HCT116 (cell line): ENCODE results near the gene CRYZ. TPM values are rescaled to one million over a fixed set of nuclear protein-coding genes. Genes with fewer than 3 reads are reported as not detected.

ENCODE experiments used
- ATAC-seq: fragments of 200-7000 bp; cut with Tn5 transposase; 2 replicates; pipeline ENCODE4 v1.9.1; 2020; ENCODE audit warnings: mild to moderate bottlenecking, moderate library complexity
- BruUV-seq: library from RNA; stranded (reverse); fragments of 400-500 nt; replicated peaks from 2 replicates; lab custom pipeline; 2021; lab: Mats Ljungman, UMichigan
- CTCF ChIA-PET: fragments of 300-600 bp; sonication (Branson Sonifier 250); formaldehyde crosslinking; loops from one replicate; lab custom pipeline; 2021; ENCODE audit warnings: antibody characterized with exemption; lab: Charles Lee
- POLR2A ChIA-PET: fragments of 300-600, 350-600 bp; sonication (Branson Sonifier 250); formaldehyde crosslinking; loops from one replicate; lab custom pipeline; 2021; ENCODE audit warnings: antibody characterized with exemption; lab: Charles Lee
- RAD21 ChIA-PET, 2 experiments: fragments of 300-600 bp; sonication (Branson Sonifier 250); formaldehyde crosslinking; loops; one replicate each; lab custom pipeline; 2023; ENCODE audit warnings: low total read pairs in 2 of 2; ENCODE audit not compliant: uncharacterized antibody in 2 of 2, unreplicated experiment in 2 of 2, low non-redundant PET in 1 of 2; lab: Charles Lee
- DNase-seq: peaks from one replicate; pipeline ENCODE4 v3.0.0-alpha.2; 2010; ENCODE audit warnings: low read depth, low spot score
- H2AFZ ChIP-seq: fragments of 200-600 bp; shearing (Covaris generic), sonication (generic); 2 replicates; pipeline ENCODE4 v1.6.1; 2017; ENCODE audit warnings: low read depth, mixed run types, mixed read lengths, antibody characterized with exemption, low read length; ENCODE audit not compliant: poor library complexity, severe bottlenecking
- H3K27ac ChIP-seq: 2 replicates; pipeline ENCODE4 v1.5.1; 2012; ENCODE audit warnings: low read depth, low read length
- H3K27me3 ChIP-seq: fragments of 200-600 bp; sonication (generic); 2 replicates; pipeline ENCODE4 v1.6.1; 2016; ENCODE audit warnings: mixed run types, low read length, mixed read lengths; ENCODE audit not compliant: insufficient read depth
- H3K36me3 ChIP-seq, 2 experiments: fragments of 200-500 bp in 1 of 2; fragments of 200-600 bp in 1 of 2; sonication (Bioruptor generic) in 1 of 2; sonication (generic) in 1 of 2; 2 replicates each; pipeline versions ENCODE4 v1.5.1 to v1.6.1; 2014 to 2016; ENCODE audit warnings: low read length in 2 of 2, inconsistent platforms in 1 of 2, mixed read lengths in 1 of 2, mixed run types in 1 of 2; ENCODE audit not compliant: insufficient read depth in 2 of 2, control insufficient read depth in 1 of 2
- H3K4me1 ChIP-seq, 2 experiments: fragments of 200-600 bp in 1 of 2; sonication (generic) in 1 of 2; 2 replicates each; pipeline versions ENCODE4 v1.5.1 to v1.6.1; 2012 to 2017; ENCODE audit warnings: low read length in 2 of 2, inconsistent platforms in 1 of 2, mild to moderate bottlenecking in 1 of 2, mixed read lengths in 1 of 2, mixed run types in 1 of 2, moderate library complexity in 1 of 2; ENCODE audit not compliant: insufficient read depth in 2 of 2, control insufficient read depth in 1 of 2
- H3K4me2 ChIP-seq: fragments of 200-600 bp; sonication (generic); 2 replicates; pipeline ENCODE4 v1.6.1; 2017; ENCODE audit warnings: mixed run types, low read length, mixed read lengths
- H3K4me3 ChIP-seq, 2 experiments: fragments of 200-600 bp in 1 of 2; sonication (generic) in 1 of 2; replicated peaks in 1 of 2; 2 replicates each; pipeline ENCODE4 v1.5.1; 2011 to 2016; ENCODE audit warnings: low read length in 2 of 2, control low read depth in 1 of 2, low read depth in 1 of 2, mild to moderate bottlenecking in 1 of 2, mixed read lengths in 1 of 2, mixed run types in 1 of 2
- H3K79me2 ChIP-seq: fragments of 200-600 bp; sonication (generic); 2 replicates; pipeline ENCODE4 v1.6.1; 2017; ENCODE audit warnings: mild to moderate bottlenecking, mixed run types, low read length, moderate library complexity, mixed read lengths; ENCODE audit not compliant: insufficient read depth
- H3K9ac ChIP-seq: fragments of 200-600 bp; sonication (generic); 2 replicates; pipeline ENCODE4 v1.6.1; 2016; ENCODE audit warnings: low read length, mixed read lengths
- H3K9me2 ChIP-seq: fragments of 200-600 bp; sonication (generic), shearing (Covaris generic); 2 replicates; pipeline ENCODE4 v1.6.1; 2017; ENCODE audit warnings: mixed run types, mild to moderate bottlenecking, moderate library complexity; ENCODE audit not compliant: insufficient read depth
- H3K9me3 ChIP-seq, 2 experiments: fragments of 200-500 bp in 1 of 2; fragments of 200-600 bp in 1 of 2; sonication (Bioruptor generic) in 1 of 2; sonication (generic) in 1 of 2; 2 replicates each; pipeline ENCODE4 v1.6.1; 2014 to 2017; ENCODE audit warnings: low read length in 2 of 2, mixed read lengths in 2 of 2, inconsistent platforms in 1 of 2, low read depth in 1 of 2, mild to moderate bottlenecking in 1 of 2, mixed run types in 1 of 2, moderate library complexity in 1 of 2; ENCODE audit not compliant: control insufficient read depth in 1 of 2, insufficient read depth in 1 of 2
- H4K20me1 ChIP-seq: fragments of 200-600 bp; sonication (generic), shearing (Covaris generic); 2 replicates; pipeline ENCODE4 v1.6.1; 2017; ENCODE audit warnings: mixed run types, mild to moderate bottlenecking, moderate library complexity; ENCODE audit not compliant: insufficient read depth
- CBX3 ChIP-seq: IDR thresholded peaks from 2 replicates; pipeline ENCODE4 v1.6.1; 2012; ENCODE audit warnings: low read depth
- EGR1 ChIP-seq: IDR thresholded peaks from 2 replicates; pipeline ENCODE4 v1.6.1; 2012; ENCODE audit warnings: low read depth
- EZH2 ChIP-seq: fragments of 200-600 bp; sonication (generic); IDR thresholded peaks from 2 replicates; pipeline ENCODE4 v1.6.1; 2017; ENCODE audit warnings: antibody characterized with exemption, mixed run types
- EZH2phosphoT487 ChIP-seq: fragments of 200-600 bp; IDR thresholded peaks from 2 replicates; pipeline ENCODE4 v1.6.1; 2018; ENCODE audit warnings: antibody characterized with exemption, borderline replicate concordance
- FOSL1 ChIP-seq: IDR thresholded peaks from 2 replicates; pipeline ENCODE4 v1.6.1; 2012; ENCODE audit warnings: low read depth
- JUND ChIP-seq: IDR thresholded peaks from 2 replicates; pipeline ENCODE4 v1.6.1; 2012
- POLR2A ChIP-seq: IDR thresholded peaks from 2 replicates; pipeline ENCODE4 v1.7.0; 2011; ENCODE audit warnings: borderline replicate concordance; ENCODE audit not compliant: insufficient read depth, insufficient read length; ENCODE audit errors: extremely low read depth
- POLR2AphosphoS5 ChIP-seq: IDR thresholded peaks from 2 replicates; pipeline ENCODE4 v1.6.1; 2011; ENCODE audit warnings: mild to moderate bottlenecking, low read depth, low read length, moderate library complexity
- RAD21 ChIP-seq: IDR thresholded peaks from 2 replicates; pipeline ENCODE4 v1.6.1; 2012; ENCODE audit warnings: low read depth, mild to moderate bottlenecking
- REST ChIP-seq: IDR thresholded peaks from 2 replicates; pipeline ENCODE4 v1.6.1; 2012; ENCODE audit warnings: low read depth
- SIN3A ChIP-seq: IDR thresholded peaks from 2 replicates; pipeline ENCODE4 v1.6.1; 2012; ENCODE audit warnings: low read depth
- SP1 ChIP-seq: IDR thresholded peaks from 2 replicates; pipeline ENCODE4 v1.6.1; 2012; ENCODE audit warnings: low read depth
- SRF ChIP-seq: IDR thresholded peaks from 2 replicates; pipeline ENCODE4 v1.6.1; 2012; ENCODE audit warnings: low read depth
- TCF7L2 ChIP-seq: IDR thresholded peaks from 2 replicates; pipeline ENCODE4 v1.7.0; 2011; ENCODE audit warnings: borderline replicate concordance, inconsistent platforms; ENCODE audit not compliant: insufficient read depth, insufficient read length; ENCODE audit errors: extremely low read depth
- YY1 ChIP-seq: IDR thresholded peaks from 2 replicates; pipeline ENCODE4 v1.6.1; 2011; ENCODE audit warnings: low read length, low read depth, moderate library complexity, mild to moderate bottlenecking; ENCODE audit not compliant: insufficient replicate concordance; ENCODE audit errors: extremely low read depth
- ZBTB33 ChIP-seq: IDR thresholded peaks from 2 replicates; pipeline ENCODE4 v1.6.1; 2011; ENCODE audit warnings: mild to moderate bottlenecking, low read length, moderate library complexity; ENCODE audit not compliant: insufficient replicate concordance; ENCODE audit errors: extremely low read depth
- ZFX ChIP-seq: fragments of 450-650 bp; IDR thresholded peaks from 2 replicates; pipeline ENCODE4 v1.6.1; 2017
- ZNF274 ChIP-seq: fragments of 200-500 bp; sonication (Bioruptor generic); IDR thresholded peaks from 2 replicates; pipeline ENCODE4 v1.6.1; 2014; ENCODE audit warnings: mild to moderate bottlenecking, low read depth, low read length, inconsistent platforms
- intact Hi-C: fragments of 100-400 bp; cut with micrococcal nuclease; formaldehyde crosslinking; loops from 2 replicates; pipeline ENCODE4 v1.10.0; 2022
- total RNA-seq: library from RNA; stranded (reverse); gene quantifications from one replicate; pipeline ENCODE4 v1.2.1, GENCODE V29; 2021; ENCODE audit not compliant: unreplicated experiment
- TF ChIP-seq, protein P1 (sequence below), 3 experiments: fragments of 200-600 bp in 1 of 3; sonication (generic) in 1 of 3; IDR thresholded peaks in 2 of 3; conservative IDR thresholded peaks in 1 of 3; 2 replicates each; pipeline ENCODE4 v1.5.1; 2012 to 2017; ENCODE audit warnings: low read depth in 2 of 3, low read length in 2 of 3, antibody characterized with exemption in 1 of 3, borderline replicate concordance in 1 of 3, control low read depth in 1 of 3, mild to moderate bottlenecking in 1 of 3, mixed read lengths in 1 of 3, mixed run types in 1 of 3, moderate library complexity in 1 of 3; ENCODE audit not compliant: insufficient read depth in 1 of 3

CRYZ gene
- total RNA-seq, 1 experiment from 2014 or later = 28.2 TPM

DNA sequence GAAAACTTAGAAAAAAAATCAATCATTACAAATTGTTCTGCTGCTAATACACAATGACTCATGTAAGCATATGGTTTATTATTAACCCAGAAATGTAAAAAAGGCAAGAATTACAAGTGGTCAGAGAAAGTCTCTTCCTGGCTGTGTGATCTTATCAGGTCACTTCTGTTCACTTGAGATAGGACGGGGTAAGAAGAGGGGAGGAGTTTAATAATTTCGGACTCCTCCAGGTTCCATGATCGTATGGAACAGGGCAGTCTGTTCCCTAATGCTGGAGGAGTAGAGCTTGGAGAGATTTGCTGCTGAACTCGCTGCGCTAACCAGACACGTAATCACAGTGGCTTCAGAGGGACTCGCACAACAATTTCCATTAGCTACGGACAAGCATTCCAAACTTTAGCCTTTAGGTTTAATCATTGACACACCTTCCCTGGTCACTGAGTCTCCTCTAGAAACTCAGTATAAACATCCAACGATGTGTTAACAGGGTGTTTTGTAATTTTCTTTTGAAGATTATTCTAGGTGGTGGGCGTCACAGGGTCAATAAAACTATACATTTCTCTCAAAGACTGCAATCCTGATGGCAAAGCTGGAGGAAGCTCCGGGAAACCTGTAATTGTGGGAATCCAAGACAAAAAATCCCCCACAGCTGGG lies 1.3 kb downstream of the CRYZ start:
- no peaks in the 10 kb centered on the region for H3K9me2 ChIP-seq
- ChIA-PET CTCF (no interaction called here), POLR2A (no interaction called here), RAD21 (no interaction called here)
- no TSS peak for BruUV-seq
- H2AFZ ChIP-seq = no peak overlapping the region
- H3K4me2 ChIP-seq = peak overlapping the region; percentile 89
- peak overlapping the region; percentile 88 to 91 for H3K4me3 ChIP-seq
- peaks cover 0 to under 1% of the 10 kb centered on the region in 2 experiments; a peak in 1 of 4 replicates for H3K36me3 ChIP-seq
- DNase-seq (no peak), ATAC-seq (no peak)
- TF ChIP-seq SIN3A (no peak), JUND (no peak), EZH2phosphoT487 (no peak), ZFX (no peak), SP1 (no peak), ZBTB33 (no peak), RAD21 (no peak), CBX3 (no peak), REST (no peak), ZNF274 (no peak), EZH2 (no peak), EGR1 (no peak), FOSL1 (no peak), SRF (no peak), POLR2A (no peak), YY1 (no peak), TCF7L2 (no peak), POLR2AphosphoS5 (no peak)
- TF ChIP-seq, protein P1, sequence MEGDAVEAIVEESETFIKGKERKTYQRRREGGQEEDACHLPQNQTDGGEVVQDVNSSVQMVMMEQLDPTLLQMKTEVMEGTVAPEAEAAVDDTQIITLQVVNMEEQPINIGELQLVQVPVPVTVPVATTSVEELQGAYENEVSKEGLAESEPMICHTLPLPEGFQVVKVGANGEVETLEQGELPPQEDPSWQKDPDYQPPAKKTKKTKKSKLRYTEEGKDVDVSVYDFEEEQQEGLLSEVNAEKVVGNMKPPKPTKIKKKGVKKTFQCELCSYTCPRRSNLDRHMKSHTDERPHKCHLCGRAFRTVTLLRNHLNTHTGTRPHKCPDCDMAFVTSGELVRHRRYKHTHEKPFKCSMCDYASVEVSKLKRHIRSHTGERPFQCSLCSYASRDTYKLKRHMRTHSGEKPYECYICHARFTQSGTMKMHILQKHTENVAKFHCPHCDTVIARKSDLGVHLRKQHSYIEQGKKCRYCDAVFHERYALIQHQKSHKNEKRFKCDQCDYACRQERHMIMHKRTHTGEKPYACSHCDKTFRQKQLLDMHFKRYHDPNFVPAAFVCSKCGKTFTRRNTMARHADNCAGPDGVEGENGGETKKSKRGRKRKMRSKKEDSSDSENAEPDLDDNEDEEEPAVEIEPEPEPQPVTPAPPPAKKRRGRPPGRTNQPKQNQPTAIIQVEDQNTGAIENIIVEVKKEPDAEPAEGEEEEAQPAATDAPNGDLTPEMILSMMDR (IDR thresholded peaks at IDR 0.05 in 2 of 3, conservative IDR thresholded peaks at IDR 0.05 in 1 of 3; ENCODE audit: borderline replicate concordance in 1 of 3, insufficient read depth in 1 of 3, low read depth in 2 of 3, low read length in 2 of 3) = no peak
- H3K27ac ChIP-seq = no peak overlapping the region
- peaks cover 0 to 3% of the 10 kb centered on the region in 2 experiments; a peak in 1 of 4 replicates for H3K9me3 ChIP-seq
- H3K9ac ChIP-seq = peak overlapping the region; percentile 44
- H3K4me1 ChIP-seq = peaks cover 18 to 34% of the 10 kb centered on the region in 2 experiments
- H3K79me2 ChIP-seq = peaks cover 24% of the 10 kb centered on the region
- intact Hi-C loops = no loop called here
- H3K27me3 ChIP-seq = no peaks in the 10 kb centered on the region
- no peaks in the 10 kb centered on the region for H4K20me1 ChIP-seq
